Raji (cell line): ENCODE data around the gene AOPEP.

Experiments used
- POLR2A ChIP-seq: IDR thresholded peaks from 2 replicates; pipeline ENCODE4 v1.6.1; 2011; ENCODE audit warnings: low read depth, low read length, control low read depth; ENCODE audit not compliant: insufficient read depth

Gene AOPEP

GRCh38 chr9:95126739-95127138, 400.2 kb downstream of the AOPEP start:
- TF ChIP-seq POLR2A: no peak

- no peak for TF ChIP-seq POLR2A
Measured at GRCh38 chr9:95127249-95128176, 401.0 kb downstream of the AOPEP start.

DNA sequence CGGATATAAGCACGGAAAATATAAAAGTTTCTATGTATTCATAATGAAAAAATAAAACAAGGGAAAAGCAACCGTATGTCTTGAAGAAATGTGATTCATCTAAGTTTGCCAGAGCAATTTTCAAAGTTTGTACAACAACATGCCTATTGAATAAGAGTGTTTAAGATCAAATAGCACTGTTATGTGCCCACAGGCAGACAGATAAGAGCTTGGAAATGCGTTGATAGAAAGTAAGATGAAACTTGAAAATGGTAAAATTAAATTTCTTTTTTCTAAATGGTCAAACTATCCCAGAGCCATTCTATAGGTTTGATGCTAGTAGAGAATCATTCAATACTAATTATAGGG, 401.7 kb downstream of the AOPEP start:
- no peak for TF ChIP-seq POLR2A

GRCh38 chr9:95129476-95130291, 403.2 kb downstream of the AOPEP start:
- TF ChIP-seq POLR2A: no peak

DNA sequence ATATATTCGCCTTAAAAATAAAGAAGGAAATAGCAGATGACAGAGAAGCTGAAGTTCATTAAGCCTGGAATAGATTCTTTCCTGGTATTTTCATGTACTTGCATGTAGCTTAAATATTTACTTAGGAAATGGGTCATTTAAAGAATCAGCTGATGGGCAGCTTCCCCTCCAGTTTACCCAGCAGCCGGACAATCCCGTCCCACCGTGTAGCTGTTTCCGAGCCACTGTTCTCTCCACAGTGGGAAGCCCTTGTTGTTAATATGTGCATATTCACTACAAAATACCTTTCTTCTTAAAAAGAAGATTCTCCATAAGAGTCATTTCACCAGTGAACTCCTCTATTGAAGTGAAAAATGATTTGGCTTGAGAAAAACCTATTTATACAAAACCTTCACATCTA, 404.0 kb downstream of the AOPEP start:
- no peak for TF ChIP-seq POLR2A

DNA sequence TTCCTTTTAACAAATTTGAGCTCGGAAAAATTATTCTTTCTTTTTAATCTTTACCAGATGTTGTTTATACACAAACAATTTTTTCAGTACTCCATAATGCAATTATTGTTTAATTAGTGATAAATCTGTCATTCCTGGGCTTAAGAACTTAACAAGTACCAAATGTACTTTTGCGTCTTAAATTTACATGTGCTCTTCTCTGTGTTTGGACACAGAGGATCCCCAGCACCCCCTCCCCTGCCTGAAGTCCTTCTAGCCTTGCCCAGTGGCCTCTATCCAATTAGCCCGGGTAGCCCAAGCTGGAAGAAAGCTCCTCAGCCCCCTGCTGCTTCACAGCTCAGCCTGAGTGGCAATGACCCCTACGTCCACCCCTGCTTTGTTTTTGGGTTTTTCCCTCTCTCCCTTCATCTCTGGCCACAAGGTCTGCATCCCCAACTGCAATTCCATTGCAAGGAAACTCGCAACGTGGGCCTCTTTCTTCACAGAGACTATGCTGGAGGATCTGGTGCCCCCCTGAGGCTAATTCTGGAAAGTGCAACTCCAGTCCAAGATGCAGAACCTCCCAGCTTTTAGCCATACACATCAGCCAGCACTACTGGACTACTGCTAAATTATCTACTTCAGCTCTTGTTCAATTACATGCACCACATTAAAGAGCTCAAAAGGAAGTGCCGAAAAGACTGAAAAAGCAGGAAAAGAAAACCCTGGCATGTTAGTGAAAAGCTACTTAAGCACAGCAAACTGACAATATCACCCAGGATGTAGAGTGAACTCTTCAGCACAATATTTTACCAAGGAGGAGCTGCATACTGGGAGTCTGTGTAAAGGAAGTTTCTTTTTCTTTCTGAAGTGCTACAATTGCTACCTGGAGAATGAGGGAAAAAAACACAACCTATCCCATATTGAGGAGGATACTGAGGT, 404.8 kb downstream of the AOPEP start:
- no peak for TF ChIP-seq POLR2A

GRCh38 chr9:95132366-95133324, 406.1 kb downstream of the AOPEP start:
- no peak for TF ChIP-seq POLR2A

DNA sequence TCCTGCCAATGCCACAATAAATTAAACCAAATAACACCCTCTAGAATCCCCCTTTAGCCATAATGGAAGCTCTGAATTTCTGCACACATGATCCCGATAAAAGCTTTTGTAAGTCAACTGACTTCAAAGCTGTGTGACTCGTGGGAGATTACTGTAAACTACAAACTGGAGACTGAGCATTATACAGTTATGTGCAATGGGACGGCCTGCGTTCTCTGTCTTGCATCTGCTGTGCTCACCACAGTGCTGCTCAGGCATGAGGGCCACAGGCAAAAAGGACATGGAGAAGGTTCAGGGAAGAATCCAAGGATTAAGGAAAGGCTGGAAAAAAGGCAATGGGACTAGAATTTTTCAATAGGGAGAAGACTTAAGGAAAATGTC, 406.8 kb downstream of the AOPEP start:
- no peak for TF ChIP-seq POLR2A

- no peak for TF ChIP-seq POLR2A
Measured at GRCh38 chr9:95134457-95134881, 408.0 kb downstream of the AOPEP start.

DNA sequence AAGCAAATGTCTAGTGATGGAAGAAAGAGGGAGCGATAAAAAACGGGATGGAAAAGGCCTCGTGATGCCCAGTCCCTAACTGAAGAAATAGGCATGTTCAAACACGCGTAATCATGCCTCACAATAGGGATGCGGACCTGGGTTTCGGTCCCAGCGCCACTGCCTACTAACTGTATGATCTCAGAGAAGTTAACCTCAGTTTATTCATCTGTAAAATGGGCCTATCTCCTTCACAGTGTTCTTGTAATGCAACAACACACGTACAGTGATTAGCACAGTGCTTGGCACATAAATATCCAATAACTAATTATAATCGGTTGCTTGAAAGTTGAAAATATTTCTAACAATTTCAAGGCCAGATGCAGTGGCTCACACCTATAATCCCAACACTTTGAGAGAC, 409.3 kb downstream of the AOPEP start:
- TF ChIP-seq POLR2A: no peak
